HG03571 (cell line): ENCODE data around the gene TXK.

Experiments used
- ATAC-seq: cut with Tn5 transposase; IDR thresholded peaks from one replicate; pipeline ENCODE4 v1.9.1; 2021; ENCODE audit not compliant: unreplicated experiment

The TXK gene

GRCh38 chr4:48138511-48138910 is 4.5 kb upstream of the TXK start:
- ATAC-seq: no peak

GRCh38 chr4:48137846-48138245 is 3.8 kb upstream of the TXK start:
- ATAC-seq: no peak

DNA sequence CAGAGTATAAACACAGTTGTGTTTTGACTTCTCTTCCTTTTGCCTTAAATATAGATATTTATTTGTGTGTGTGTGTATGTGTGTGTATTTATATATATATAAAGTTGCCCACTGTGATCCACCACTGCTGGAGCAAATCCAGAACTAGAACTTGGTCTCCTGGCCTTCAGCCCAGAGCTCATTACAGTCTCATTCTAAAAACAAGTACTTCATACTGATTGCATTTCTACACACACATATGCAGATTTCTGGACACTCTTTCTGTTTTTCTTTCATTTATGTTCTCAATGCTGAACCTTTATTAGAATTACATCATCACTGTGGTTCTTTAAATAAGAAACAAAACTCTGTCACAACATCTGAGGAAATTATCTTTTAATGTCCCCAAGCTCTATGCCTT is 381 bp downstream of the TXK start:
- no peak for ATAC-seq

DNA sequence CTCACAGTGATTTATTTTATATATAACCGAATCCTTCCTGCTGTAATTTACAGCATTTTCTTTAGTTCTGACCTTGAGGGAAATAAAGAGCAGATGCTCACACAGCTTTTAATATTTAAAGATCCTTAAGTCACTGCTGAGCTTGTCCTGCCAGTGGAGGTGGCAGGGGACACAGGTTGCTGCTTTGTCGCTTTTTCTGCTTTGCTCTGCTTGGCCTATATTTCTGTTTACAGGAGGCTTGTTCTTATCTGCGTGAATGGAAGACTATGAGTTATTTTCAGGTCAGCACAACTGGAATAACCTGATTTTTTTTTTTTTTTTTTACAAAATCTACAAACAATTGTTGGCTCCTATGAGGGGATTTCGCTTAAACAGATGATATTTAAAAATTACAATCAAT is 2.3 kb downstream of the TXK start:
- ATAC-seq: no peak

- ATAC-seq: no peak
Observed at GRCh38 chr4:48130100-48130499, 4.0 kb downstream of the TXK start.

DNA sequence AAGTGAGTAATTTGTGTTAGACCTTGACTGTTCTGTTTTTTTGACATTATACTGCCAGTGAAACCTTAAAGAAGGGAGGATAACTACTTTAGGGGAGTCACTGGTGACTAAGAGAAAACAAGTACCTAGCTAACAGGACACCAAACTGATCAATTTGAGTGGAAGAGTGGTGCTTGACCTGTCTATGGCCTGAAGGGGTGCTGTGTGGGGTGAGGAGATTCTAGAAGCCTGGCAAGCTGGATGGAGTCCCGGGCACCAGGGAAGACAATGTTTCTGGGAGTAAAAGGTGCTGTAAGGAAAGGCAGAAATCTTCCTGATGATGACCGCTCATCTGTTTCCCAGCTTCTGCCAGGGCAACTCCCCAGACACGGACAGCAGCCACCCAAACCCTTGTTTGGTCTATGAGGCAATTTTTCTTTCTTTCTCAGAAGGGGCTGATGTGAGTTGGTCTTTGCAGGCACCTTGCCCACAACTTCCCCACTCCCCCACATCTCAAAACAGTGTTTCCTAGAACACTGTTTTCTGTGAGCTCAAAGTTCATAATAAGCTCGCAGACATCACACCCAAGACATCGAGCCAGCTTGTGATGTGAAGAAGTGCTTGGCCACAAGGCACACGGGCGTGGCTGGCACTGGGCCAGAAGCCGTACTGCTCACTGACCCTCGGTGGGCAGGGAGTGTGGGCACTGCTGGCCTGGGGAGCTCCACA is 4.6 kb downstream of the TXK start:
- no peak for ATAC-seq

GRCh38 chr4:48127682-48128404 is 6.2 kb downstream of the TXK start:
- peak; percentile 86 for ATAC-seq

DNA sequence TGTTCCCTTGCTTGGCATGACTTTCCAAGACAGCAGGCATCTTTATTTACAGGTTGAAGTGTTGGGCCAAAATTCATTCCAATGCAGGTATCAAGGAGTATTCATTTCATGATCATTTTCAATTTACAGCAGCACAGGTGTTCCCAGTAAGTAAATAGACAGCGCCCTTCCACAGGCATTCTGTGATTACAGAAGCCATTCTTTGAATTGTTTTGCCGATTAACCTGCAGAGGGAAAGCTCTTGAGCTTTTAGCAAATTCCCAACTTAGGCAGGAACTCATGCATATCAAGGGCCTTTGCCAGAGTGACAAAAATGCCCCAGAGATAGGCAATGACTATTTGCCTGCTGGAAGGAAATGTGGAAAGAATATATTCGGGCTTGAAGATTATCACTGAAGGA is 6.8 kb downstream of the TXK start:
- ATAC-seq: no peak

- no peak for ATAC-seq
Observed at GRCh38 chr4:48126621-48127020, 7.4 kb downstream of the TXK start.

- ATAC-seq: no peak
Observed at GRCh38 chr4:48124870-48125269, 9.2 kb downstream of the TXK start.

DNA sequence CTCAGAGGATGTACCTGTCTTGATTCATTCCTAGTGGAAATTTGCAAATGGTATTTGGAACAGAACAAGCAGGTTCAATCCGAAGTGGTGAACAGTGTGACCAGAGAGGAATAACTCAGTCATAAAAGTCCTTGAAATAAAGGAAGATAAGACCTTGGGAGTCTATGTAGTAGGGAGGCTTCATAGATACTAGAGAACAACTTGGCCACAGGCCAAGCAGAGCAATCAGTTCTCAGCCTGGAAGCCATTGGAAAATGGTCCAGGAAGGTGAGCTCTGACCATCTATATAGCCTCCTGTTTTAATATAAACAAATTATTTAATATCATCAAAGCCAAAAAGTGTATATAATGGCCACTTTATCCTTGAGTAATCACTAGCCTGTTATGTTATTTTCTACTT is 11.3 kb downstream of the TXK start:
- no peak for ATAC-seq

- ATAC-seq: no peak
Observed at GRCh38 chr4:48121180-48121579, 12.9 kb downstream of the TXK start.

- ATAC-seq: no peak
Observed at GRCh38 chr4:48120132-48120531, 13.9 kb downstream of the TXK start.

- ATAC-seq: no peak
Observed at GRCh38 chr4:48119646-48120045, 14.4 kb downstream of the TXK start.

- no peak for ATAC-seq
Observed at GRCh38 chr4:48118081-48118480, 16.0 kb downstream of the TXK start.

GRCh38 chr4:48116582-48116981 is 17.5 kb downstream of the TXK start:
- ATAC-seq: no peak

- no peak for ATAC-seq
Observed at GRCh38 chr4:48114412-48114811, 19.6 kb downstream of the TXK start.

GRCh38 chr4:48112017-48112667 is 21.9 kb downstream of the TXK start:
- no peak for ATAC-seq

DNA sequence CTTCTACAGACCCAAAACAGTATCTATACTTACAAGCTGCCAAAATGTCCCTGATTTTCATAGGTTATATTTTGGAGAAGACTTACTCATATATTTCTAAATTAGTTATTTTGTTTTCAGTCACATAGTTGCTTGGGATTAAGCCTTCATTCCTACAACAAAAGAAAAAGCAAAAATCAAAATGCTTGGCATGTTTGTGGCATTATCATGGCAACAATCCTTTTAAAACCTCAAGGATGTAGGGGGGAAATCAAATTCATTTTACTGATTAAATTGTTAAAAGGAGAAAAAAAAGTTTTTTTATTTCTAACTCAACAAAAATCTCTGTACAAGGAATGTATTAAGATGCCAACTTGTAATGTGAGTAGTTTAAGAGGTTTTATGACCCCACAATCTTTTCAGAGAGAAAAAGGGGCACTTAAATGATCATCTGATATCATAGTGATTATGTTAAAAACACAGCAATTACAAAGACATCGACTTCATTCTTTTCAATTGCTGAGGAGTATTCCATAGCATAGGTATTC is 23.5 kb downstream of the TXK start:
- ATAC-seq: no peak

GRCh38 chr4:48109413-48110263 is 24.4 kb downstream of the TXK start:
- ATAC-seq: peak; percentile 73
